Liver (tissue), 9 donors: ENCODE data around the gene SEPTIN3. TPM values are rescaled to one million over a fixed set of nuclear protein-coding genes. Genes with fewer than 3 reads are reported as not detected.

Experiments
- DNase-seq: peaks from one replicate; pipeline ENCODE4 v3.0.0-alpha.2; 2017; ENCODE audit warnings: low spot score
- H3K27ac ChIP-seq, 2 donors: one replicate each; pipeline ENCODE4 v1.7.0; 2013; ENCODE audit warnings: inconsistent platforms in 2 of 2, low read length in 2 of 2, control low read depth in 1 of 2, low read depth in 1 of 2, mild to moderate bottlenecking in 1 of 2
- H3K27me3 ChIP-seq, 4 donors: one replicate each; pipeline versions ENCODE4 v1.6.1 to v1.7.0; 2013; ENCODE audit warnings: low read length in 3 of 4, inconsistent platforms in 1 of 4, mild to moderate bottlenecking in 1 of 4, moderate library complexity in 1 of 4; ENCODE audit not compliant: control insufficient read depth in 4 of 4, insufficient read depth in 4 of 4
- H3K36me3 ChIP-seq, 4 donors: one replicate each; pipeline versions ENCODE4 v1.6.1 to v1.7.0; 2013; ENCODE audit warnings: low read length in 3 of 4, mild to moderate bottlenecking in 3 of 4, low read depth in 1 of 4, moderate library complexity in 1 of 4; ENCODE audit not compliant: control insufficient read depth in 4 of 4, insufficient read depth in 3 of 4
- H3K4me1 ChIP-seq, 4 donors: one replicate each; pipeline versions ENCODE4 v1.6.1 to v1.7.0; 2013; ENCODE audit warnings: low read length in 3 of 4, mild to moderate bottlenecking in 3 of 4, moderate library complexity in 1 of 4; ENCODE audit not compliant: control insufficient read depth in 4 of 4, insufficient read depth in 4 of 4
- H3K4me3 ChIP-seq, 3 donors: one replicate each; pipeline versions ENCODE4 v1.6.1 to v1.7.0; 2013; ENCODE audit warnings: low read length in 3 of 3, control low read depth in 1 of 3, low read depth in 1 of 3, mild to moderate bottlenecking in 1 of 3
- H3K9ac ChIP-seq, 2 donors: one replicate each; pipeline ENCODE4 v1.7.0; 2013; ENCODE audit warnings: low read length in 2 of 2, mild to moderate bottlenecking in 2 of 2, moderate library complexity in 2 of 2, control low read depth in 1 of 2, low read depth in 1 of 2
- H3K9me3 ChIP-seq, 4 donors: one replicate each; pipeline versions ENCODE4 v1.6.1 to v1.7.0; 2013; ENCODE audit warnings: low read length in 3 of 4; ENCODE audit not compliant: control insufficient read depth in 4 of 4
- ATF3 ChIP-seq: IDR thresholded peaks from 2 replicates; pipeline ENCODE4 v1.6.1; 2016; ENCODE audit warnings: antibody characterized with exemption
- CTCF ChIP-seq: fragments of 150-350 bp; IDR thresholded peaks from 2 replicates; pipeline ENCODE4 v1.5.1; 2017; ENCODE audit warnings: improper control_type of control experiment, low read depth, low read length; ENCODE audit not compliant: missing input control
- EGR1 ChIP-seq, 2 donors: IDR thresholded peaks; 2 replicates each; pipeline ENCODE4 v1.6.1; 2016 to 2018; ENCODE audit warnings: antibody characterized with exemption in 2 of 2, low read depth in 2 of 2
- FOXA1 ChIP-seq: IDR thresholded peaks from 2 replicates; pipeline ENCODE4 v1.6.1; 2016; ENCODE audit warnings: antibody characterized with exemption
- FOXA2 ChIP-seq: IDR thresholded peaks from 2 replicates; pipeline ENCODE4 v1.6.1; 2016; ENCODE audit warnings: antibody characterized with exemption
- GABPA ChIP-seq, 2 donors: IDR thresholded peaks in 1 of 2; conservative IDR thresholded peaks in 1 of 2; 2 replicates each; pipeline ENCODE4 v1.6.1; 2016; ENCODE audit warnings: antibody characterized with exemption in 2 of 2, mild to moderate bottlenecking in 1 of 2, moderate library complexity in 1 of 2
- HNF4A ChIP-seq, 2 donors: conservative IDR thresholded peaks; 2 replicates each; pipeline ENCODE4 v1.6.1; 2016; ENCODE audit warnings: antibody characterized with exemption in 2 of 2, mild to moderate bottlenecking in 2 of 2
- HNF4G ChIP-seq: IDR thresholded peaks from 2 replicates; pipeline ENCODE4 v1.6.1; 2016; ENCODE audit warnings: antibody characterized with exemption
- JUND ChIP-seq, 2 donors: IDR thresholded peaks; 2 replicates each; pipeline ENCODE4 v1.6.1; 2016; ENCODE audit warnings: antibody characterized with exemption in 2 of 2
- MAX ChIP-seq: IDR thresholded peaks from 2 replicates; pipeline ENCODE4 v1.6.1; 2016; ENCODE audit warnings: antibody characterized with exemption
- NR2F2 ChIP-seq: IDR thresholded peaks from 2 replicates; pipeline ENCODE4 v1.6.1; 2016; ENCODE audit warnings: antibody characterized with exemption
- RAD21 ChIP-seq, 2 donors: IDR thresholded peaks; 2 replicates each; pipeline ENCODE4 v1.6.1; 2016; ENCODE audit warnings: antibody characterized with exemption in 2 of 2, mild to moderate bottlenecking in 2 of 2
- REST ChIP-seq: IDR thresholded peaks from 2 replicates; pipeline ENCODE4 v1.6.1; 2016; ENCODE audit warnings: antibody characterized with exemption, mild to moderate bottlenecking
- RXRA ChIP-seq, 2 donors: IDR thresholded peaks; 2 replicates each; pipeline ENCODE4 v1.6.1; 2017 to 2018; ENCODE audit warnings: antibody characterized with exemption in 2 of 2, mild to moderate bottlenecking in 1 of 2
- SP1 ChIP-seq: IDR thresholded peaks from 2 replicates; pipeline ENCODE4 v1.6.1; 2018; ENCODE audit warnings: antibody characterized with exemption, mild to moderate bottlenecking
- TAF1 ChIP-seq: conservative IDR thresholded peaks from 2 replicates; pipeline ENCODE4 v1.6.1; 2016; ENCODE audit warnings: antibody characterized with exemption, mild to moderate bottlenecking
- YY1 ChIP-seq: IDR thresholded peaks from 2 replicates; pipeline ENCODE4 v1.6.1; 2016; ENCODE audit warnings: antibody characterized with exemption, mild to moderate bottlenecking
- ZBTB33 ChIP-seq: IDR thresholded peaks from 2 replicates; pipeline ENCODE4 v1.6.1; 2016; ENCODE audit warnings: antibody characterized with exemption
- WGBS: extraction: QIAGEN DNeasy Blood & Tissue Kit; methylation state at CpG from one replicate; pipeline ENCODE4 v1.1.7; 2013; 5-methylcytosine and 5-hydroxymethylcytosine counted together
- polyA plus RNA-seq, 2 donors: library from polyadenylated mRNA; stranded (reverse) in 1 of 2; unstranded in 1 of 2; fragments of 200-250 nt in 1 of 2; fragments of >200 nt in 1 of 2; fragmentation: Nextera tagmentation in 1 of 2; extraction: Ambion mirVana in 1 of 2; gene quantifications; one replicate each; pipeline versions ENCODE4 v1.2.1 to v1.2.3, GENCODE V29; 2013 to 2015
- total RNA-seq, 2 donors: library from RNA; depleted of rRNA; stranded (reverse); fragments of >200 nt; gene quantifications; one replicate each; pipeline ENCODE4 v1.2.3, GENCODE V29; 2014
- donor health status: healthy.
- donor health status: healthy.
- donor health status: healthy.
- donor health status: healthy.
- donor health status: healthy.

SEPTIN3 gene
- total and polyA plus RNA-seq, 4 donors: under 0.01 to 0.07 (median 0.04) TPM; not detected in 1

- DNase-seq: no peak
- 73% methylated on average over 4 of the region's 4 CpGs for WGBS
- Histone ChIP-seq H3K9me3 (peaks cover 0 to 14% (median 2%) of the 10 kb centered on the region in 4 donors), H3K36me3 (no peaks in the 10 kb centered on the region), H3K4me1 (no peaks in the 10 kb centered on the region), H3K9ac (no peak overlapping the region), H3K4me3 (no peak overlapping the region), H3K27me3 (no peaks in the 10 kb centered on the region), H3K27ac (no peak overlapping the region)
- TF ChIP-seq FOXA2 (no peak), HNF4G (no peak), SP1 (no peak), HNF4A (conservative IDR thresholded peaks at IDR 0.05) (no peak), JUND (IDR thresholded peaks at IDR 0.05) (no peak), NR2F2 (no peak), MAX (no peak), FOXA1 (no peak), RAD21 (IDR thresholded peaks at IDR 0.05) (no peak), EGR1 (IDR thresholded peaks at IDR 0.05; ENCODE audit: low read depth in 2 of 2) (no peak), RXRA (IDR thresholded peaks at IDR 0.05) (no peak), YY1 (no peak), ATF3 (no peak), GABPA (IDR thresholded peaks at IDR 0.05 in 1 of 2, conservative IDR thresholded peaks at IDR 0.05 in 1 of 2) (no peak), REST (no peak), ZBTB33 (no peak), CTCF (no peak), TAF1 (no peak)
Measured at GRCh38 chr22:42007922-42008321, 38.7 kb downstream of the SEPTIN3 start.
